Endothelial cell (in vitro differentiated cells): ENCODE measurements around the gene CD40. TPM values are rescaled to one million over a fixed set of nuclear protein-coding genes. Genes with fewer than 3 reads are reported as not detected.
A peak's percentile ranks its signal among the peaks of the same experiment; 100 is the strongest.
"Not testable (repeated sequence)": the region's sequence is repeated elsewhere in the genome, so short reads cannot be mapped to it uniquely, and the experiment has no call there.

ENCODE experiments used
- DNase-seq: peaks from one replicate; pipeline ENCODE4 v3.0.0; 2021; ENCODE audit warnings: low spot score
- H3K27ac Mint-ChIP-seq: one replicate; pipeline ENCODE4 v1.8.0; 2021; ENCODE audit warnings: mixed read lengths, inconsistent platforms; ENCODE audit not compliant: unreplicated experiment
- H3K27me3 Mint-ChIP-seq: one replicate; pipeline ENCODE4 v1.8.0; 2021; ENCODE audit warnings: mild to moderate bottlenecking, moderate library complexity, mixed read lengths, inconsistent platforms; ENCODE audit not compliant: unreplicated experiment
- H3K36me3 Mint-ChIP-seq: one replicate; pipeline ENCODE4 v1.8.0; 2021; ENCODE audit warnings: mild to moderate bottlenecking, low read depth, mixed read lengths, inconsistent platforms; ENCODE audit not compliant: unreplicated experiment
- H3K4me1 Mint-ChIP-seq: one replicate; pipeline ENCODE4 v1.8.0; 2021; ENCODE audit warnings: mild to moderate bottlenecking, mixed read lengths, inconsistent platforms; ENCODE audit not compliant: unreplicated experiment
- H3K4me3 Mint-ChIP-seq: one replicate; pipeline ENCODE4 v1.8.0; 2021; ENCODE audit warnings: mild to moderate bottlenecking, mixed read lengths, inconsistent platforms; ENCODE audit not compliant: unreplicated experiment
- H3K9me3 Mint-ChIP-seq: one replicate; pipeline ENCODE4 v1.8.0; 2021; ENCODE audit warnings: mixed read lengths, inconsistent platforms; ENCODE audit not compliant: unreplicated experiment
- total RNA-seq: library from RNA; stranded (reverse); fragmentation: NEBNext Ultra II Directional; extraction: Animal tissue kit (Norgen Biotek cat#: 25700); gene quantifications from one replicate; pipeline ENCODE4 v1.2.1, GENCODE V29; 2021; ENCODE audit not compliant: unreplicated experiment
- TF ChIP-seq, protein P1 (sequence below): fragments of 200-600 bp; sonication (generic); IDR thresholded peaks from one replicate; pipeline ENCODE4 v1.5.0; 2021; ENCODE audit warnings: antibody characterized with exemption; ENCODE audit not compliant: unreplicated experiment

Gene CD40
- total RNA-seq, 1 donor from 2014 or later, result 69.4 TPM

- H3K4me3 Mint-ChIP-seq, result peak overlapping the region; percentile 94
- no peak for DNase-seq
- TF ChIP-seq, protein P1, sequence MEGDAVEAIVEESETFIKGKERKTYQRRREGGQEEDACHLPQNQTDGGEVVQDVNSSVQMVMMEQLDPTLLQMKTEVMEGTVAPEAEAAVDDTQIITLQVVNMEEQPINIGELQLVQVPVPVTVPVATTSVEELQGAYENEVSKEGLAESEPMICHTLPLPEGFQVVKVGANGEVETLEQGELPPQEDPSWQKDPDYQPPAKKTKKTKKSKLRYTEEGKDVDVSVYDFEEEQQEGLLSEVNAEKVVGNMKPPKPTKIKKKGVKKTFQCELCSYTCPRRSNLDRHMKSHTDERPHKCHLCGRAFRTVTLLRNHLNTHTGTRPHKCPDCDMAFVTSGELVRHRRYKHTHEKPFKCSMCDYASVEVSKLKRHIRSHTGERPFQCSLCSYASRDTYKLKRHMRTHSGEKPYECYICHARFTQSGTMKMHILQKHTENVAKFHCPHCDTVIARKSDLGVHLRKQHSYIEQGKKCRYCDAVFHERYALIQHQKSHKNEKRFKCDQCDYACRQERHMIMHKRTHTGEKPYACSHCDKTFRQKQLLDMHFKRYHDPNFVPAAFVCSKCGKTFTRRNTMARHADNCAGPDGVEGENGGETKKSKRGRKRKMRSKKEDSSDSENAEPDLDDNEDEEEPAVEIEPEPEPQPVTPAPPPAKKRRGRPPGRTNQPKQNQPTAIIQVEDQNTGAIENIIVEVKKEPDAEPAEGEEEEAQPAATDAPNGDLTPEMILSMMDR, result no peak
- no peaks in the 10 kb centered on the region for H3K9me3 Mint-ChIP-seq
- peaks cover 3% of the 10 kb centered on the region for H3K36me3 Mint-ChIP-seq
- H3K27ac Mint-ChIP-seq, result peak overlapping the region; percentile 28
- peaks cover 1% of the 10 kb centered on the region for H3K27me3 Mint-ChIP-seq
- peaks cover 20% of the 10 kb centered on the region for H3K4me1 Mint-ChIP-seq
Measured at GRCh38 chr20:46088409-46089166, 29.5 kb upstream of the CD40 start.

DNA sequence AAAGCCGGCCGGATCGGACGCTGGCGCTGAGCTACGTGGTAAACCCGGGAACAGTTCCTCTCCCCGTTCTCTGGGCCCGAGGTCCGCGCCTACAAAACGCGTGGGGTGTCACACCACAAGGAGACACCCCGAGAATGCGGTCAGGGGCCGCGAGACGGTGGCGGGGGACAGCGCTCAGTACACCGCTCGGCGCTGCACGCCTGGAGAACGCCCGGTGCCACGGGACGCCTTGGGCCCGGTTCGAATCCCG, 29.0 kb upstream of the CD40 start:
- Mint-ChIP-seq H3K9me3 (no peaks in the 10 kb centered on the region), H3K36me3 (peaks cover 3% of the 10 kb centered on the region), H3K4me1 (peaks cover 20% of the 10 kb centered on the region), H3K27ac (peak overlapping the region; percentile 85), H3K4me3 (peak overlapping the region; percentile 94), H3K27me3 (peaks cover 1% of the 10 kb centered on the region)
- TF ChIP-seq, protein P1, result no peak
- no peak for DNase-seq

- peak; percentile 95 for DNase-seq
Measured at GRCh38 chr20:46089417-46090388, 28.4 kb upstream of the CD40 start, which contains the start of gene NCOA5. TSS of gene NCOA5 (minus strand) at chr20:46089962. CDS start at chr20:46079424, 10,538 bp downstream.

DNA sequence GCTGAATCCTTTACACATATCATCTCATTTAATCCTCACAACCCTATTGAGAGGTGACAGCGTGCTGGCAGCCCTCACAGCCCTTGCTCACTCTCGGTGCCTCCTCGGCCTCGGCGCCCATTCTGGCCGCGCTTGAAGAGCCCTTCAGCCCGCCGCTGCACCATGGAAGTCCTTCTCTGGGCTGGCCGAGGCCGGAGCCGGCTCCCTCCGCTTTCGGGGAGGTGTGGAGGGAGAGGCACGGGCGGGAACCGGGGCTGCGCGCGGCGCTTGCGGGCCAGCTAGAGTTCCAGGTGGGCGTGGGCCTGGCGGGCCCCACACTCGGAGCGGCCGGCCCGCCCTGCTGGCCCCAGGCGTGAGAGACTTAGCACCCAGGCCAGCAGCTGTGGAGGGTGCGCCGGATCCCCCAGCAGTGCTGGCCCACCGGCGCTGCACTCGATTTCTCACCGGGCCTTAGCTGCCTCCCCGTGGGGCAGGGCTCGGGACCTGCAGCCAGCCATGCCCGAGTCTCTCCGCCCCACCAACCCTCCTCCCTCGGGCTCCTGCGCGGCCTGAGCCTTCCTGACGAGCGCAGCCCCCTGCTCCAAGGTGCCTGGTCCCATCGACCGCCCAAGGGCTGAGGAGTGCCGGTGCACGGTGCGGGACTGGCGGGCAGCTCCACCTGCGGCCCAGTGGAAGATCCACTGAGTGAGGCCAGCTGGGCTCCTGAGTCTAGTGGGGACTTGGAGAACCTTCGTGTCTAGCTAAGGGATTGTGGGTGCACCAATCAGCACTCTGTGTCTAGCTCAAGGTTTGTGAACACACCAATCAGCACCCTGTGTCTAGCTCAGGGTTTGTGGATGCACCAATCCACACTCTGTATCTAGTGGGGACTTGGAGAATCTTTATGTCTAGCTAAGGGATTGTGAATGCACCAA, 26.2 kb upstream of the CD40 start:
- not testable (repeated sequence) for DNase-seq, H3K4me3 Mint-ChIP-seq, H3K36me3 Mint-ChIP-seq, H3K9me3 Mint-ChIP-seq, H3K27me3 Mint-ChIP-seq, H3K27ac Mint-ChIP-seq
- H3K4me1 Mint-ChIP-seq, result peaks cover 15% of the 10 kb centered on the region

More at GRCh38 chr20:46089417-46090388, 28.4 kb upstream of the CD40 start, which contains the start of gene NCOA5:
- Mint-ChIP-seq H3K4me1 (peaks cover 20% of the 10 kb centered on the region), H3K36me3 (peaks cover 3% of the 10 kb centered on the region), H3K27me3 (peaks cover 1% of the 10 kb centered on the region), H3K4me3 (peak within 1 kb of the TSS; percentile 94), H3K27ac (peak within 1 kb of the TSS; percentile 93), H3K9me3 (no peaks in the 10 kb centered on the region)
- TF ChIP-seq, protein P1, result peak; percentile 43

GRCh38 chr20:46093531-46093930, 24.6 kb upstream of the CD40 start:
- Mint-ChIP-seq H3K4me3 (no peak overlapping the region), H3K4me1 (peaks cover 8% of the 10 kb centered on the region), H3K36me3 (peaks cover 3% of the 10 kb centered on the region), H3K27me3 (peaks cover 1% of the 10 kb centered on the region), H3K9me3 (no peaks in the 10 kb centered on the region), H3K27ac (no peak overlapping the region)
- TF ChIP-seq, protein P1, result no peak
- no peak for DNase-seq
